H1 (cell line): ENCODE data around the gene AGPAT3. TPM values are rescaled to one million over a fixed set of nuclear protein-coding genes. Genes with fewer than 3 reads are reported as not detected.

Experiments used
- CTCF ChIA-PET: fragments of 300-600 bp; sonication (Branson Sonifier 250); formaldehyde crosslinking; loops from one replicate; lab custom pipeline; 2021; ENCODE audit not compliant: partially characterized antibody; lab: Charles Lee
- POLR2A ChIA-PET: fragments of 300-600 bp; sonication (Branson Sonifier 250); formaldehyde crosslinking; loops from one replicate; lab custom pipeline; 2021; ENCODE audit warnings: inconsistent platforms; ENCODE audit not compliant: partially characterized antibody; lab: Charles Lee
- DNase-seq, 2 experiments: peaks; one replicate each; pipeline versions ENCODE4 v3.0.0 to v3.0.0-alpha.2; 2010 to 2022; ENCODE audit warnings: low spot score in 2 of 2, low read depth in 1 of 2, mixed read lengths in 1 of 2
- FAIRE-seq: peaks from 2 replicates; lab custom pipeline; 2011; peaks lifted over from hg19 to GRCh38; lab: Jason Lieb, UNC
- H2AFZ ChIP-seq: 2 replicates; pipeline ENCODE4 v1.8.1; 2012; ENCODE audit warnings: low read length, inconsistent platforms
- H2AK5ac ChIP-seq: 2 replicates; pipeline ENCODE4 v1.6.1; 2013; ENCODE audit warnings: low read depth, low read length
- H2BK120ac ChIP-seq: replicated peaks from 2 replicates; pipeline ENCODE3; 2013; ENCODE audit warnings: low read depth, low read length, inconsistent platforms
- H2BK12ac ChIP-seq: 2 replicates; pipeline ENCODE4 v1.6.1; 2013; ENCODE audit warnings: low read depth, low read length
- H2BK15ac ChIP-seq: 2 replicates; pipeline ENCODE4 v1.6.1; 2013; ENCODE audit warnings: low read length
- H2BK20ac ChIP-seq: 2 replicates; pipeline ENCODE4 v1.6.1; 2013; ENCODE audit warnings: low read length
- H2BK5ac ChIP-seq: 2 replicates; pipeline ENCODE4 v1.6.1; 2013; ENCODE audit warnings: low read depth, low read length
- H3K14ac ChIP-seq: 2 replicates; pipeline ENCODE4 v1.6.1; 2013; ENCODE audit warnings: inconsistent platforms; ENCODE audit not compliant: insufficient read length
- H3K18ac ChIP-seq: 2 replicates; pipeline ENCODE4 v1.6.1; 2013; ENCODE audit warnings: low read length; ENCODE audit errors: extremely low read depth
- H3K23ac ChIP-seq: 2 replicates; pipeline ENCODE4 v1.6.1; 2013; ENCODE audit warnings: inconsistent platforms; ENCODE audit not compliant: insufficient read length
- H3K23me2 ChIP-seq: 2 replicates; pipeline ENCODE4 v1.6.1; 2013; ENCODE audit warnings: low read depth, low read length
- H3K27ac ChIP-seq: 2 replicates; pipeline ENCODE4 v1.6.1; 2011; ENCODE audit warnings: low read depth, low read length, inconsistent platforms
- H3K27me3 ChIP-seq, 4 experiments: replicated peaks in 1 of 4; 1 replicate in 1 of 4; 2 replicates in 3 of 4; pipeline versions ENCODE4 v1.6.1 to v1.8.1; 2011 to 2013; ENCODE audit warnings: low read length in 3 of 4, mild to moderate bottlenecking in 3 of 4, inconsistent platforms in 2 of 4, mixed read lengths in 2 of 4, moderate library complexity in 1 of 4; ENCODE audit not compliant: control insufficient read depth in 3 of 4, insufficient read depth in 3 of 4; ENCODE audit errors: extremely low read depth in 1 of 4
- H3K36me3 ChIP-seq, 4 experiments: 2 replicates each; pipeline versions ENCODE4 v1.6.1 to v1.8.1; 2011 to 2013; ENCODE audit warnings: mild to moderate bottlenecking in 4 of 4, low read length in 3 of 4, moderate library complexity in 2 of 4, control low read depth in 1 of 4, inconsistent platforms in 1 of 4; ENCODE audit not compliant: insufficient read depth in 4 of 4, control insufficient read depth in 2 of 4
- H3K4ac ChIP-seq: replicated peaks from 2 replicates; pipeline ENCODE3; 2013; ENCODE audit warnings: low read length, low read depth, mixed read lengths, inconsistent platforms; ENCODE audit not compliant: insufficient read length
- H3K4me1 ChIP-seq, 4 experiments: replicated peaks in 1 of 4; 1 replicate in 1 of 4; 2 replicates in 3 of 4; pipeline versions ENCODE4 v1.6.1 to v1.8.1; 2011 to 2013; ENCODE audit warnings: low read length in 3 of 4, inconsistent platforms in 2 of 4, mixed read lengths in 1 of 4; ENCODE audit not compliant: insufficient read depth in 4 of 4, control insufficient read depth in 3 of 4
- H3K4me2 ChIP-seq, 2 experiments: 2 replicates each; pipeline versions ENCODE4 v1.6.1 to v1.8.1; 2011 to 2013; ENCODE audit warnings: low read depth in 2 of 2, low read length in 2 of 2, control low read depth in 1 of 2, inconsistent platforms in 1 of 2, mild to moderate bottlenecking in 1 of 2; ENCODE audit not compliant: insufficient read depth in 1 of 2
- H3K4me3 ChIP-seq, 4 experiments: fragments of 200-600, 300-600 bp in 1 of 4; sonication (generic), shearing (Covaris generic), sonication (Bioruptor Twin) in 1 of 4; 2 replicates each; pipeline versions ENCODE4 v1.5.1 to v1.8.1; 2011 to 2016; ENCODE audit warnings: low read length in 4 of 4, low read depth in 3 of 4, control low read depth in 2 of 4, inconsistent platforms in 2 of 4, mild to moderate bottlenecking in 2 of 4, mixed read lengths in 1 of 4, moderate library complexity in 1 of 4; ENCODE audit not compliant: insufficient read depth in 2 of 4; ENCODE audit errors: extremely low read depth in 1 of 4
- H3K56ac ChIP-seq: replicated peaks from 2 replicates; pipeline ENCODE3; 2013; ENCODE audit warnings: low read depth, mild to moderate bottlenecking, mixed read lengths, low read length, inconsistent platforms; ENCODE audit not compliant: insufficient read length
- H3K79me1 ChIP-seq: 2 replicates; pipeline ENCODE4 v1.6.1; 2013; ENCODE audit warnings: low read depth, low read length, control low read depth
- H3K79me2 ChIP-seq, 2 experiments: 2 replicates each; pipeline versions ENCODE4 v1.6.1 to v1.8.1; 2012 to 2013; ENCODE audit warnings: low read length in 2 of 2, mild to moderate bottlenecking in 2 of 2, inconsistent platforms in 1 of 2; ENCODE audit not compliant: insufficient read depth in 2 of 2, control insufficient read depth in 1 of 2
- H3K9ac ChIP-seq, 4 experiments: replicated peaks in 1 of 4; 1 replicate in 1 of 4; 2 replicates in 3 of 4; pipeline versions ENCODE4 v1.6.1 to v1.8.1; 2011 to 2013; ENCODE audit warnings: low read depth in 3 of 4, low read length in 3 of 4, control low read depth in 2 of 4, mild to moderate bottlenecking in 2 of 4, moderate library complexity in 2 of 4, inconsistent platforms in 1 of 4; ENCODE audit errors: extremely low read depth in 1 of 4
- H3K9me3 ChIP-seq, 2 experiments: 2 replicates each; pipeline versions ENCODE4 v1.6.1 to v1.8.1; 2012 to 2013; ENCODE audit warnings: mild to moderate bottlenecking in 2 of 2, moderate library complexity in 2 of 2, control low read depth in 1 of 2, inconsistent platforms in 1 of 2, low read depth in 1 of 2, low read length in 1 of 2, mixed read lengths in 1 of 2; ENCODE audit not compliant: insufficient read depth in 2 of 2
- H4K20me1 ChIP-seq, 2 experiments: replicated peaks in 1 of 2; 2 replicates each; pipeline versions ENCODE3 to v1.8.1; 2011 to 2013; ENCODE audit warnings: inconsistent platforms in 2 of 2, low read length in 2 of 2, mild to moderate bottlenecking in 1 of 2; ENCODE audit not compliant: insufficient read depth in 2 of 2, control insufficient read depth in 1 of 2
- H4K5ac ChIP-seq: 2 replicates; pipeline ENCODE4 v1.6.1; 2013; ENCODE audit warnings: low read length, low read depth, mixed read lengths, inconsistent platforms; ENCODE audit not compliant: insufficient read length
- H4K8ac ChIP-seq: 2 replicates; pipeline ENCODE4 v1.8.0; 2013; ENCODE audit warnings: mild to moderate bottlenecking, moderate library complexity, low read length, inconsistent platforms; ENCODE audit not compliant: insufficient read depth; ENCODE audit errors: extremely low read depth
- H4K91ac ChIP-seq: replicated peaks from 2 replicates; pipeline ENCODE3; 2013; ENCODE audit warnings: low read length, mixed read lengths, inconsistent platforms; ENCODE audit not compliant: insufficient read length
- ATF2 ChIP-seq: IDR thresholded peaks from 2 replicates; pipeline ENCODE4 v1.6.1; 2012; ENCODE audit warnings: low read length, inconsistent platforms
- BACH1 ChIP-seq: IDR thresholded peaks from 2 replicates; pipeline ENCODE4 v1.6.1; 2012; ENCODE audit warnings: low read length, improper control_type of control experiment
- CBX8 ChIP-seq: fragments of 300-800, 300-1000 bp; sonication (generic); IDR thresholded peaks from 2 replicates; pipeline ENCODE4 v1.7.1; 2016; ENCODE audit warnings: low read depth, low read length, borderline replicate concordance
- CEBPB ChIP-seq: IDR thresholded peaks from 2 replicates; pipeline ENCODE4 v1.6.1; 2012; ENCODE audit warnings: low read depth, low read length
- CTBP2 ChIP-seq: IDR thresholded peaks from 2 replicates; pipeline ENCODE4 v1.7.0; 2011; ENCODE audit warnings: borderline replicate concordance, mild to moderate bottlenecking, moderate library complexity, mixed read lengths, low read length; ENCODE audit not compliant: insufficient read depth, insufficient read length
- EP300 ChIP-seq, 2 experiments: IDR thresholded peaks; 1 replicate in 1 of 2; 2 replicates in 1 of 2; pipeline ENCODE4 v1.6.1; 2011 to 2012; ENCODE audit warnings: low read depth in 2 of 2, low read length in 2 of 2, mild to moderate bottlenecking in 2 of 2, borderline replicate concordance in 1 of 2, inconsistent platforms in 1 of 2, moderate library complexity in 1 of 2
- NRF1 ChIP-seq: IDR thresholded peaks from 2 replicates; pipeline ENCODE4 v1.6.1; 2011; ENCODE audit warnings: mild to moderate bottlenecking, low read depth, low read length, improper control_type of control experiment
- RAD21 ChIP-seq, 2 experiments: IDR thresholded peaks in 1 of 2; conservative IDR thresholded peaks in 1 of 2; 2 replicates each; pipeline ENCODE4 v1.6.1; 2011; ENCODE audit warnings: low read depth in 2 of 2, low read length in 2 of 2, improper control_type of control experiment in 1 of 2, inconsistent platforms in 1 of 2, mild to moderate bottlenecking in 1 of 2, moderate library complexity in 1 of 2
- RBBP5 ChIP-seq: IDR thresholded peaks from 2 replicates; pipeline ENCODE4 v1.7.1; 2012; ENCODE audit warnings: low read depth, mild to moderate bottlenecking, inconsistent platforms, low read length, moderate library complexity, borderline replicate concordance
- TAF7 ChIP-seq: optimal IDR thresholded peaks from 2 replicates; pipeline ENCODE3; 2011; ENCODE audit warnings: low read depth, mild to moderate bottlenecking, inconsistent platforms, low read length, moderate library complexity, borderline replicate concordance
- TEAD4 ChIP-seq: IDR thresholded peaks from 2 replicates; pipeline ENCODE4 v1.6.1; 2012; ENCODE audit warnings: low read depth, low read length, inconsistent platforms, mixed read lengths
- WGBS, 2 experiments: shearing (Covaris generic) in 1 of 2; methylation state at CpG; one replicate each; pipeline versions ENCODE4 v1.1.6 to v1.1.7; 2013 to 2015; ENCODE audit warnings: low lambda C conversion rate in 2 of 2, mixed read lengths in 2 of 2, inconsistent platforms in 1 of 2, low coverage in 1 of 2, missing lambda C conversion rate in 1 of 2; ENCODE audit not compliant: insufficient replicate concordance in 2 of 2, insufficient coverage in 1 of 2, insufficient read length in 1 of 2; ENCODE audit errors: extremely low coverage in 1 of 2, missing lambda C conversion rate in 1 of 2; 5-methylcytosine and 5-hydroxymethylcytosine counted together
- polyA plus RNA-seq, 7 experiments: library from polyadenylated mRNA; depleted of rRNA in 3 of 7; stranded (reverse) in 5 of 7; unstranded in 2 of 7; fragments of >200 nt in 5 of 7; fragments of 200-250 nt in 2 of 7; gene quantifications; 1 replicate in 5 of 7; 2 replicates in 1 of 7; 4 replicates in 1 of 7; pipeline versions ENCODE4 v1.2.1 to v1.2.3, GENCODE V29; 2011 to 2013; ENCODE audit warnings: missing spikeins in 2 of 7, mixed read lengths in 2 of 7
- total RNA-seq: library from RNA; stranded (reverse); fragmentation: NEBNext Ultra II Directional; extraction: Animal tissue kit (Norgen Biotek cat#: 25700); gene quantifications from 2 replicates; pipeline ENCODE4 v1.2.1, GENCODE V29; 2021

Gene AGPAT3
- total and polyA plus RNA-seq, 2 of the 8 experiments (the other 6 are each of a cell fraction or from before 2014, with no cell fraction given) = 5.8 to 7.3 TPM

GRCh38 chr21:43976661-43977060, 111.6 kb downstream of the AGPAT3 start:
- TF ChIP-seq BACH1 = no peak
- TF ChIP-seq TAF7 = no peak
- TF ChIP-seq CEBPB = no peak
- TF ChIP-seq TEAD4 = no peak
- TF ChIP-seq CTBP2 = no peak
- no peak for TF ChIP-seq RBBP5
- no peak for TF ChIP-seq CBX8
- TF ChIP-seq EP300 (IDR thresholded peaks at IDR 0.05; ENCODE audit: borderline replicate concordance in 1 of 2, low read depth in 2 of 2, low read length in 2 of 2) = no peak
- no peak for TF ChIP-seq RAD21 (IDR thresholded peaks at IDR 0.05 in 1 of 2, conservative IDR thresholded peaks at IDR 0.05 in 1 of 2; ENCODE audit: low read depth in 2 of 2, low read length in 2 of 2)
- no peak for TF ChIP-seq ATF2
- TF ChIP-seq NRF1 = no peak
- Histone ChIP-seq H3K27me3 (no peaks in the 10 kb centered on the region), H3K79me1 (no peaks in the 10 kb centered on the region), H4K8ac (no peak overlapping the region), H3K23ac (no peak overlapping the region), H3K27ac (no peak overlapping the region), H3K4me3 (no peak overlapping the region), H3K56ac (no peak overlapping the region), H3K23me2 (peaks cover 7% of the 10 kb centered on the region; the same call in 1 of the 2 replicates), H4K5ac (no peak overlapping the region), H4K91ac (no peak overlapping the region), H3K9ac (no peak overlapping the region; a peak in 1 of 7 replicates), H3K36me3 (no peaks in the 10 kb centered on the region), H3K18ac (no peak overlapping the region), H2AFZ (no peak overlapping the region), H3K4ac (no peak overlapping the region), H3K9me3 (no peaks in the 10 kb centered on the region), H2BK20ac (no peak overlapping the region), H2AK5ac (no peak overlapping the region), H2BK15ac (no peak overlapping the region), H3K14ac (no peak overlapping the region), H2BK120ac (no peak overlapping the region), H3K4me1 (peaks cover 0 to 3% (median under 1%) of the 10 kb centered on the region in 4 experiments; a peak in 2 of 7 replicates), H4K20me1 (peaks cover 0 to 6% of the 10 kb centered on the region in 2 experiments), H3K79me2 (no peaks in the 10 kb centered on the region), H3K4me2 (no peak overlapping the region), H2BK12ac (no peak overlapping the region), H2BK5ac (no peak overlapping the region)
- FAIRE-seq (no peak), DNase-seq (no peak)
- POLR2A ChIA-PET = no interaction called here
- WGBS, 2 experiments = 97% methylated on average over 9 of the region's 9 CpGs; no CpG with 5 or more reads in 1 of the 2 experiments
- CTCF ChIA-PET = interaction anchor here (0.7 to 3.6 kb wide), 21 partner anchors 9 to 187 kb away, joined by 3 to 35 read pairs (median 5); partner anchors contain the start of gene RRP1
